Aorta (tissue), 5 donors: Measurements from ENCODE around the gene RNASE2. TPM values are rescaled to one million over a fixed set of nuclear protein-coding genes. Genes with fewer than 3 reads are reported as not detected.
A peak's percentile ranks its signal among the peaks of the same experiment; 100 is the strongest.
"Not testable (repeated sequence)": the region's sequence is repeated elsewhere in the genome, so short reads cannot be mapped to it uniquely, and the experiment has no call there.

Source experiments
- ATAC-seq: fragments of 200-7000 bp; cut with Tn5 transposase; one replicate; pipeline ENCODE4 v1.9.1; 2022; ENCODE audit warnings: moderate library complexity; ENCODE audit not compliant: low FRiP score
- DNase-seq, 2 donors: peaks; one replicate each; pipeline ENCODE4 v3.0.0-alpha.2; 2020
- H3K27ac ChIP-seq, 2 donors: one replicate each; pipeline ENCODE4 v1.5.1; 2013; ENCODE audit warnings: low read length in 2 of 2, mild to moderate bottlenecking in 2 of 2, moderate library complexity in 2 of 2, control low read depth in 1 of 2, inconsistent platforms in 1 of 2, low read depth in 1 of 2
- H3K27me3 ChIP-seq, 2 donors: one replicate each; pipeline ENCODE4 v1.6.1; 2013; ENCODE audit warnings: control low read depth in 1 of 2, low read length in 1 of 2, mild to moderate bottlenecking in 1 of 2, moderate library complexity in 1 of 2; ENCODE audit not compliant: insufficient read depth in 2 of 2, control insufficient read depth in 1 of 2
- H3K36me3 ChIP-seq, 2 donors: one replicate each; pipeline ENCODE4 v1.6.1; 2013; ENCODE audit warnings: control low read depth in 1 of 2, low read length in 1 of 2, mild to moderate bottlenecking in 1 of 2; ENCODE audit not compliant: insufficient read depth in 2 of 2, control insufficient read depth in 1 of 2
- H3K4me1 ChIP-seq, 2 donors: one replicate each; pipeline ENCODE4 v1.6.1; 2013; ENCODE audit warnings: low read length in 2 of 2, control low read depth in 1 of 2, mild to moderate bottlenecking in 1 of 2, moderate library complexity in 1 of 2; ENCODE audit not compliant: insufficient read depth in 2 of 2, control insufficient read depth in 1 of 2
- H3K4me3 ChIP-seq, 2 donors: one replicate each; pipeline ENCODE4 v1.5.1; 2013; ENCODE audit warnings: low read length in 2 of 2, control low read depth in 1 of 2, mild to moderate bottlenecking in 1 of 2
- H3K9me3 ChIP-seq: one replicate; pipeline ENCODE4 v1.6.1; 2013; ENCODE audit warnings: mild to moderate bottlenecking, low read length; ENCODE audit not compliant: control insufficient read depth
- WGBS, 2 donors: extraction: QIAGEN DNeasy Blood & Tissue Kit; methylation state at CpG; one replicate each; pipeline ENCODE4 v1.1.7; 2013; 5-methylcytosine and 5-hydroxymethylcytosine counted together
- intact Hi-C, 2 donors: fragments of 100-400 bp; cut with DNase I; formaldehyde crosslinking; loops; one replicate each; pipeline versions ENCODE4 v1.14.2 to v1.15.0; 2022
- polyA plus RNA-seq, 2 donors: library from polyadenylated mRNA; stranded (reverse); fragments of 200-250 nt; gene quantifications; one replicate each; pipeline ENCODE4 v1.2.3, GENCODE V29; 2013
- total RNA-seq, 2 donors: library from RNA; stranded (reverse); fragmentation: NEBNext Ultra II Directional; extraction: Animal tissue kit (Norgen Biotek cat#: 25700); gene quantifications; one replicate each; pipeline ENCODE4 v1.2.1, GENCODE V29; 2021
- donor health status: healthy with polysubstance abuse.
- donor health status: Bipolar disorder and iron deficiency.
- donor health status: DM: no; HTN: no; CAD: no.
- donor health status: DM: no; HTN: no; CAD: no.
- donor health status: DM: yes; HTN: yes; CAD: no.

RNASE2 gene
- total and polyA plus RNA-seq, 4 donors, result 2.8 to 5.8 (median 3.9) TPM

- peak in 1 of 2 donors; percentile 59 for DNase-seq
- H3K27ac ChIP-seq, H3K4me3 ChIP-seq, ATAC-seq, intact Hi-C loops, H3K4me1 ChIP-seq, H3K27me3 ChIP-seq, H3K9me3 ChIP-seq, H3K36me3 ChIP-seq: not testable (repeated sequence)
- 78 to 79% methylated on average over 6 of the region's 6 CpGs for WGBS, 2 donors
These were observed 10.1 kb upstream of the RNASE2 start for GRCh38 chr14:20945146-20945545.

- H3K36me3 ChIP-seq, H3K27me3 ChIP-seq, H3K4me1 ChIP-seq, ATAC-seq, H3K27ac ChIP-seq, DNase-seq, intact Hi-C loops, H3K4me3 ChIP-seq, H3K9me3 ChIP-seq: not testable (repeated sequence)
- WGBS, 2 donors, result 73 to 81% methylated on average over 4 of the region's 9 CpGs
These were observed 8.6 kb upstream of the RNASE2 start for GRCh38 chr14:20946707-20947106.

GRCh38 chr14:20955538-20955873 lies 219 bp downstream of the RNASE2 start:
- ATAC-seq, H3K27ac ChIP-seq, H3K36me3 ChIP-seq, H3K27me3 ChIP-seq, H3K4me3 ChIP-seq, DNase-seq, H3K4me1 ChIP-seq, intact Hi-C loops, H3K9me3 ChIP-seq: not testable (repeated sequence)
- 59 to 69% methylated on average over 5 of the region's 5 CpGs for WGBS, 2 donors

- Histone ChIP-seq H3K36me3 (no peaks in the 10 kb centered on the region), H3K9me3 (no peaks in the 10 kb centered on the region), H3K4me3 (no peak overlapping the region), H3K27me3 (no peaks in the 10 kb centered on the region), H3K27ac (no peak overlapping the region), H3K4me1 (no peaks in the 10 kb centered on the region)
- WGBS, 2 donors, result 85 to 87% methylated on average over 11 of the region's 11 CpGs
- DNase-seq (no peak), ATAC-seq (no peak)
- intact Hi-C loops, result no loop called here
These were observed 1.2 kb downstream of the RNASE2 start for GRCh38 chr14:20956376-20956976.

GRCh38 chr14:20958946-20959345 lies 3.7 kb downstream of the RNASE2 start:
- H3K36me3 ChIP-seq, H3K9me3 ChIP-seq, intact Hi-C loops, H3K27ac ChIP-seq, H3K27me3 ChIP-seq, DNase-seq, ATAC-seq, H3K4me1 ChIP-seq, H3K4me3 ChIP-seq: not testable (repeated sequence)

GRCh38 chr14:20969336-20969735 lies 14.0 kb downstream of the RNASE2 start:
- no peak overlapping the region for H3K27ac ChIP-seq
- H3K9me3 ChIP-seq, result no peaks in the 10 kb centered on the region
- H3K4me3 ChIP-seq, result no peak overlapping the region
- ATAC-seq, result no peak
- H3K4me1 ChIP-seq, result no peaks in the 10 kb centered on the region
- no peaks in the 10 kb centered on the region for H3K36me3 ChIP-seq
- intact Hi-C loops, result no loop called here
- H3K27me3 ChIP-seq, result no peaks in the 10 kb centered on the region
- DNase-seq, result no peak
- WGBS, 2 donors, result 86% methylated on average over 3 of the region's 3 CpGs

GRCh38 chr14:20970647-20970982 lies 15.3 kb downstream of the RNASE2 start:
- WGBS, 2 donors, result 12 to 23% methylated on average over 10 of the region's 10 CpGs
- H3K27ac ChIP-seq, result peak overlapping the region in 1 of 2 donors; percentile 35

GRCh38 chr14:20970983-20971704 lies 15.9 kb downstream of the RNASE2 start:
- intact Hi-C loops, result loop anchor here (2.0 to 10.0 kb wide), 5 partner anchors 18 to 356 kb away; partner anchors contain the start of gene METTL17 (in 1 of the 2)
- Histone ChIP-seq H3K4me1 (peaks cover 0 to 2% of the 10 kb centered on the region in 2 donors), H3K4me3 (peak overlapping the region; percentile 16 to 48), H3K27me3 (no peaks in the 10 kb centered on the region), H3K9me3 (no peaks in the 10 kb centered on the region), H3K36me3 (no peaks in the 10 kb centered on the region), H3K27ac (peak overlapping the region in 1 of 2 donors; percentile 78)
- 0% methylated on average over 46 to 47 of the region's 47 CpGs for WGBS, 2 donors
- DNase-seq, result peak; percentile 92 to 95
- peak; percentile 98 for ATAC-seq

More at GRCh38 chr14:20970647-20970982, 15.3 kb downstream of the RNASE2 start:
- no peak overlapping the region for H3K4me3 ChIP-seq
- DNase-seq, result no peak
- no peaks in the 10 kb centered on the region for H3K27me3 ChIP-seq
- intact Hi-C loops, result loop anchor here (2.0 to 10.0 kb wide), 5 partner anchors 18 to 356 kb away; partner anchors contain the start of gene METTL17 (in 1 of the 2)
- no peaks in the 10 kb centered on the region for H3K36me3 ChIP-seq
- ATAC-seq, result no peak
- no peaks in the 10 kb centered on the region for H3K9me3 ChIP-seq
- H3K4me1 ChIP-seq, result peaks cover 0 to 2% of the 10 kb centered on the region in 2 donors

GRCh38 chr14:20971705-20972021 lies 16.4 kb downstream of the RNASE2 start:
- intact Hi-C loops, result loop anchor here (2.0 to 10.0 kb wide), 5 partner anchors 17 to 357 kb away; partner anchors contain the start of gene METTL17 (in 1 of the 2)
- H3K4me1 ChIP-seq, result peaks cover 0 to 2% of the 10 kb centered on the region in 2 donors
- ATAC-seq (no peak), DNase-seq (no peak)
- H3K36me3 ChIP-seq, result no peaks in the 10 kb centered on the region
- H3K27ac ChIP-seq, result peak overlapping the region; percentile 68 to 78
- H3K9me3 ChIP-seq, result no peaks in the 10 kb centered on the region
- H3K27me3 ChIP-seq, result no peaks in the 10 kb centered on the region
- 11 to 13% methylated on average over 8 of the region's 8 CpGs for WGBS, 2 donors
- H3K4me3 ChIP-seq, result no peak overlapping the region
